ENCODE results near the gene PLEKHA6.
A peak's percentile ranks its signal among the peaks of the same experiment; 100 is the strongest.

Gene PLEKHA6

GRCh38 chr1:204350857-204351573 is 8.7 kb downstream of the PLEKHA6 start:
- H3K27me3 ChIP-seq (ENCODE audit: control insufficient read depth, insufficient read depth, low read length) = peaks cover 7% of the 10 kb centered on the region
- no peaks in the 10 kb centered on the region for H3K36me3 ChIP-seq (ENCODE audit: insufficient read depth, low read length)
- peak overlapping the region; percentile 53 for H3K4me2 ChIP-seq (ENCODE audit: low read length)
- H3K4me3 ChIP-seq (ENCODE audit: low read length) = no peak overlapping the region
- no peaks in the 10 kb centered on the region for H3K9me3 ChIP-seq (replicated peaks; ENCODE audit: low read length)
- H3K4me1 ChIP-seq (ENCODE audit: control insufficient read depth, insufficient read depth, low read length) = peaks cover 11% of the 10 kb centered on the region
- H3K9ac ChIP-seq (ENCODE audit: low read depth, low read length) = no peak overlapping the region

DNA sequence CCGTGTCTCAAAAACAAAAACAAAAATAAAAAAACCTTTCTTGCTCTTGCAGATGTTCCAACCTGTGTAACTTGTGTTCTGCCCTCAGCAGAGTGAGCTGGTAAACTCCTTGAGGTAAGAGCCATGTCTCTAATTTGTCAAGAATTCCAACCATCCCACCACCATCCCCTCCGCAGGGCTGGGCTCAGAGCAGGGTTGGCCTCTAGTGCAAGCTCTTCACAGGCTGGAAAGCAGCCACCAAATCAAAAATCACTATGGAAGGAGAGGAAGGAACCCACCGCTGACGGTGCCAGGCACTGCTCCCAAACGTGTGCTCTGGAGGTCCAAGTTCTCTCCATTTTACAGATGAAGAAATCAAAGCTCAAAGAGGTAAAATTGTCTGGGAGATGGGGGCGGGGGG is 9.4 kb downstream of the PLEKHA6 start:
- no peak overlapping the region for H3K9ac ChIP-seq (ENCODE audit: low read depth, low read length)
- H3K9me3 ChIP-seq (replicated peaks; ENCODE audit: low read length) = no peaks in the 10 kb centered on the region
- no peak overlapping the region for H3K4me2 ChIP-seq (ENCODE audit: low read length)
- H3K27me3 ChIP-seq (ENCODE audit: control insufficient read depth, insufficient read depth, low read length) = peaks cover 7% of the 10 kb centered on the region
- H3K4me3 ChIP-seq (ENCODE audit: low read length) = no peak overlapping the region
- H3K4me1 ChIP-seq (ENCODE audit: control insufficient read depth, insufficient read depth, low read length) = peaks cover 11% of the 10 kb centered on the region
- no peaks in the 10 kb centered on the region for H3K36me3 ChIP-seq (ENCODE audit: insufficient read depth, low read length)

DNA sequence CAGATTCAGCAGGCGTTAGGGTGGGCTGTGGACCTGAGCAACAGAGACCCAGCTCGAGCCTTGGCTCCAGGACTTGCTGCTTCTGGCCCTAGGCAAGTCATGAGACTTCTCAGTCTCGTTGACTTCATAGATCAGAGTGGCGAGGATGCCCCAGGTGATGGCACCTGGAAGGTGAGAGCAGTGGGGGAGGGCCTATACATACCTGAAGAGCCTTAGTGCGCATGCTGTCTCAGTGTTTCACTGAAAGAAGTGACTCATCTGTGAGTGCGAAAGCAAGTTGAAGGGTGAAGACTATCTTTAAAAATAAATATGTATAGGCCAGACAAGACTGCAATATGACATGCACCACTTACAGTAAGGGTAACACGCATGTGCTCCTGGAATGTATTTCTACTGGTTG is 10.1 kb downstream of the PLEKHA6 start:
- no peaks in the 10 kb centered on the region for H3K9me3 ChIP-seq (replicated peaks; ENCODE audit: low read length)
- no peak overlapping the region for H3K4me2 ChIP-seq (ENCODE audit: low read length)

GRCh38 chr1:204348722-204349121 is 11.0 kb downstream of the PLEKHA6 start:
- H3K4me1 ChIP-seq (ENCODE audit: control insufficient read depth, insufficient read depth, low read length) = peaks cover 11% of the 10 kb centered on the region
- H3K9ac ChIP-seq (ENCODE audit: low read depth, low read length) = peak overlapping the region; percentile 11
- H3K36me3 ChIP-seq (ENCODE audit: insufficient read depth, low read length) = no peaks in the 10 kb centered on the region
- no peaks in the 10 kb centered on the region for H3K9me3 ChIP-seq (replicated peaks; ENCODE audit: low read length)
- no peak overlapping the region for H3K4me3 ChIP-seq (ENCODE audit: low read length)
- no peak overlapping the region for H3K4me2 ChIP-seq (ENCODE audit: low read length)
- H3K27me3 ChIP-seq (ENCODE audit: control insufficient read depth, insufficient read depth, low read length) = peaks cover 7% of the 10 kb centered on the region

More for the DNA sequence above, 10.1 kb downstream of the PLEKHA6 start:
- peaks cover 11% of the 10 kb centered on the region for H3K4me1 ChIP-seq (ENCODE audit: control insufficient read depth, insufficient read depth, low read length)
- peaks cover 7% of the 10 kb centered on the region for H3K27me3 ChIP-seq (ENCODE audit: control insufficient read depth, insufficient read depth, low read length)
- no peak overlapping the region for H3K4me3 ChIP-seq (ENCODE audit: low read length)
- no peak overlapping the region for H3K9ac ChIP-seq (ENCODE audit: low read depth, low read length)
- H3K36me3 ChIP-seq (ENCODE audit: insufficient read depth, low read length) = no peaks in the 10 kb centered on the region

DNA sequence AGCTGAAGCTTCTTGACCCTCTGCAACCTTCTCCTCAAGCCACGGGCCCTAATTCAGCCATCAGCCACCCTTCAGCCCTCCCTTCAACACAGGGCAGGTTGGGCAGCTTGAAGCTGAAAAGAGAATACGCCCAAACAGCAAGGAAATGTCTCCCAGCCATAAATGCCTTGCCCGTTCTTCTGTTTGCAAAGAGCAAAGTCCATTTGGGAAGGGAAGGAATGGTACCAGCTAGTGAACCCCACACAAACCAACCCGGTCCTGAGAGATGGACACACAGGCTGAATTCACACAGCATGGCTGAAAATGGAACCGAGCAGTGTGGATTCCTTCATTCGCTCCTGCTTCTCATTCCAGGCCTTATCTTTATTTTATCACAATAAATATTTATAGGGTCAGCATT is 11.5 kb downstream of the PLEKHA6 start:
- peaks cover 11% of the 10 kb centered on the region for H3K4me1 ChIP-seq (ENCODE audit: control insufficient read depth, insufficient read depth, low read length)
- H3K4me3 ChIP-seq (ENCODE audit: low read length) = no peak overlapping the region
- H3K4me2 ChIP-seq (ENCODE audit: low read length) = no peak overlapping the region
- no peak overlapping the region for H3K9ac ChIP-seq (ENCODE audit: low read depth, low read length)
- peaks cover 7% of the 10 kb centered on the region for H3K27me3 ChIP-seq (ENCODE audit: control insufficient read depth, insufficient read depth, low read length)
- H3K9me3 ChIP-seq (replicated peaks; ENCODE audit: low read length) = no peaks in the 10 kb centered on the region
- no peaks in the 10 kb centered on the region for H3K36me3 ChIP-seq (ENCODE audit: insufficient read depth, low read length)

GRCh38 chr1:204345941-204346645 is 13.6 kb downstream of the PLEKHA6 start:
- Histone ChIP-seq H3K9ac (ENCODE audit: low read depth, low read length) (no peak overlapping the region), H3K9me3 (replicated peaks; ENCODE audit: low read length) (no peaks in the 10 kb centered on the region), H3K4me2 (ENCODE audit: low read length) (no peak overlapping the region), H3K4me3 (ENCODE audit: low read length) (no peak overlapping the region), H3K4me1 (ENCODE audit: control insufficient read depth, insufficient read depth, low read length) (peaks cover 15% of the 10 kb centered on the region), H3K36me3 (ENCODE audit: insufficient read depth, low read length) (no peaks in the 10 kb centered on the region), H3K27me3 (ENCODE audit: control insufficient read depth, insufficient read depth, low read length) (peaks cover 7% of the 10 kb centered on the region)

- H3K27me3 ChIP-seq (ENCODE audit: control insufficient read depth, insufficient read depth, low read length) = peaks cover 6% of the 10 kb centered on the region
- H3K4me1 ChIP-seq (ENCODE audit: control insufficient read depth, insufficient read depth, low read length) = peaks cover 10% of the 10 kb centered on the region
- H3K9me3 ChIP-seq (replicated peaks; ENCODE audit: low read length) = no peaks in the 10 kb centered on the region
- no peak overlapping the region for H3K4me3 ChIP-seq (ENCODE audit: low read length)
- no peak overlapping the region for H3K9ac ChIP-seq (ENCODE audit: low read depth, low read length)
- H3K36me3 ChIP-seq (ENCODE audit: insufficient read depth, low read length) = no peaks in the 10 kb centered on the region
- H3K4me2 ChIP-seq (ENCODE audit: low read length) = no peak overlapping the region
Observed at GRCh38 chr1:204345438-204345841, 14.3 kb downstream of the PLEKHA6 start.

- H3K4me3 ChIP-seq (ENCODE audit: low read length) = no peak overlapping the region
- H3K4me2 ChIP-seq (ENCODE audit: low read length) = no peak overlapping the region
- no peaks in the 10 kb centered on the region for H3K9me3 ChIP-seq (replicated peaks; ENCODE audit: low read length)
- peaks cover 9% of the 10 kb centered on the region for H3K27me3 ChIP-seq (ENCODE audit: control insufficient read depth, insufficient read depth, low read length)
- H3K9ac ChIP-seq (ENCODE audit: low read depth, low read length) = no peak overlapping the region
- no peaks in the 10 kb centered on the region for H3K36me3 ChIP-seq (ENCODE audit: insufficient read depth, low read length)
- peaks cover 9% of the 10 kb centered on the region for H3K4me1 ChIP-seq (ENCODE audit: control insufficient read depth, insufficient read depth, low read length)
Observed at GRCh38 chr1:204344665-204345355, 14.9 kb downstream of the PLEKHA6 start.

- Histone ChIP-seq H3K4me2 (ENCODE audit: low read length) (no peak overlapping the region), H3K27me3 (ENCODE audit: control insufficient read depth, insufficient read depth, low read length) (peaks cover 17% of the 10 kb centered on the region), H3K4me3 (ENCODE audit: low read length) (no peak overlapping the region), H3K9me3 (replicated peaks; ENCODE audit: low read length) (no peaks in the 10 kb centered on the region), H3K36me3 (ENCODE audit: insufficient read depth, low read length) (no peaks in the 10 kb centered on the region), H3K4me1 (ENCODE audit: control insufficient read depth, insufficient read depth, low read length) (peaks cover 6% of the 10 kb centered on the region), H3K9ac (ENCODE audit: low read depth, low read length) (no peak overlapping the region)
Observed at GRCh38 chr1:204343802-204344201, 15.9 kb downstream of the PLEKHA6 start.

DNA sequence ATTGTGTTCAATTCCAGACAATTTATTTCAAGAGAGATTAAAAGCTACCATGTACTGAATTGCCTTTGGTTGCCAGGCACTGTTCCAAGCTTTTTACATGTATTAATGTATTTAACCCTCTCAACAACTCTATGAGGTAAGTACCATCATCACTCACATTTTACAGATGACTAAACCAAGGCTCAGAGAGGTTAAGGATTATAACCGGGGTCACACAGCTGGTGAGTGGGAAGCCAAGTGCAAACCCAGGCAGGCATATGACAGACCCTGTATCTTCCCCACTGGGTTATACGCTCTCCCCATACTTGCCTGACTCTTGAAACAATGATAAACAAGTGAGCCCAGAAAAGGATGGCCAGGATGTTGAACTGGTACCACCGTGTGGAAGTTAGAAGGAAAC is 16.5 kb downstream of the PLEKHA6 start:
- H3K36me3 ChIP-seq (ENCODE audit: insufficient read depth, low read length) = no peaks in the 10 kb centered on the region
- H3K9me3 ChIP-seq (replicated peaks; ENCODE audit: low read length) = no peaks in the 10 kb centered on the region
- H3K4me2 ChIP-seq (ENCODE audit: low read length) = no peak overlapping the region
- peaks cover 3% of the 10 kb centered on the region for H3K4me1 ChIP-seq (ENCODE audit: control insufficient read depth, insufficient read depth, low read length)
- H3K4me3 ChIP-seq (ENCODE audit: low read length) = no peak overlapping the region
- no peak overlapping the region for H3K9ac ChIP-seq (ENCODE audit: low read depth, low read length)
- H3K27me3 ChIP-seq (ENCODE audit: control insufficient read depth, insufficient read depth, low read length) = peaks cover 21% of the 10 kb centered on the region

- H3K36me3 ChIP-seq (ENCODE audit: insufficient read depth, low read length) = no peaks in the 10 kb centered on the region
- peaks cover 21% of the 10 kb centered on the region for H3K27me3 ChIP-seq (ENCODE audit: control insufficient read depth, insufficient read depth, low read length)
- no peak overlapping the region for H3K4me3 ChIP-seq (ENCODE audit: low read length)
- H3K9me3 ChIP-seq (replicated peaks; ENCODE audit: low read length) = no peaks in the 10 kb centered on the region
- no peak overlapping the region for H3K4me2 ChIP-seq (ENCODE audit: low read length)
- H3K4me1 ChIP-seq (ENCODE audit: control insufficient read depth, insufficient read depth, low read length) = peaks cover 3% of the 10 kb centered on the region
- no peak overlapping the region for H3K9ac ChIP-seq (ENCODE audit: low read depth, low read length)
Observed at GRCh38 chr1:204342310-204342709, 17.4 kb downstream of the PLEKHA6 start.
